Mesenchymal stem cell (in vitro differentiated cells and primary cell): Measurements from ENCODE around the gene CAPN15.
A peak's percentile ranks its signal among the peaks of the same experiment; 100 is the strongest.
"Not testable (repeated sequence)": the region's sequence is repeated elsewhere in the genome, so short reads cannot be mapped to it uniquely, and the experiment has no call there.

Experiments
- DNase-seq: peaks from one replicate; pipeline ENCODE4 v3.0.0-alpha.2; 2013
- H2AFZ ChIP-seq: one replicate; pipeline ENCODE4 v1.6.1; 2013; ENCODE audit warnings: low read depth, mild to moderate bottlenecking, control low read depth, inconsistent platforms, low read length, moderate library complexity
- H2AK5ac ChIP-seq: 2 replicates; pipeline ENCODE4 v1.6.1; 2013; ENCODE audit warnings: low read length, moderate library complexity, mild to moderate bottlenecking, inconsistent platforms; ENCODE audit not compliant: severe bottlenecking
- H2BK120ac ChIP-seq: one replicate; pipeline ENCODE4 v1.6.1; 2013; ENCODE audit warnings: low read depth, mild to moderate bottlenecking, inconsistent platforms, low read length, moderate library complexity
- H2BK12ac ChIP-seq, 2 experiments: one replicate each; pipeline ENCODE4 v1.6.1; 2013; ENCODE audit warnings: inconsistent platforms in 2 of 2, low read length in 2 of 2, mild to moderate bottlenecking in 2 of 2, moderate library complexity in 2 of 2, control low read depth in 1 of 2
- H2BK15ac ChIP-seq: one replicate; pipeline ENCODE4 v1.6.1; 2013; ENCODE audit warnings: mild to moderate bottlenecking, low read depth, inconsistent platforms; ENCODE audit not compliant: poor library complexity, severe bottlenecking
- H2BK5ac ChIP-seq: 2 replicates; pipeline ENCODE4 v1.6.1; 2013; ENCODE audit warnings: low read depth, mild to moderate bottlenecking, low read length, control low read depth, inconsistent platforms; ENCODE audit not compliant: poor library complexity, severe bottlenecking
- H3K14ac ChIP-seq, 2 experiments: one replicate each; pipeline ENCODE4 v1.6.1; 2013; ENCODE audit warnings: inconsistent platforms in 2 of 2, low read length in 2 of 2, control low read depth in 1 of 2, mild to moderate bottlenecking in 1 of 2, moderate library complexity in 1 of 2
- H3K18ac ChIP-seq, 2 experiments: one replicate each; pipeline ENCODE4 v1.6.1; 2013; ENCODE audit warnings: inconsistent platforms in 2 of 2, low read length in 2 of 2, control low read depth in 1 of 2, low read depth in 1 of 2, mild to moderate bottlenecking in 1 of 2
- H3K23ac ChIP-seq, 2 experiments: one replicate each; pipeline ENCODE4 v1.6.1; 2013; ENCODE audit warnings: inconsistent platforms in 2 of 2, low read length in 2 of 2, mild to moderate bottlenecking in 2 of 2, moderate library complexity in 2 of 2, control low read depth in 1 of 2
- H3K27ac ChIP-seq: 2 replicates; pipeline ENCODE4 v1.5.1; 2013; ENCODE audit warnings: mild to moderate bottlenecking, moderate library complexity, low read length, control low read depth, inconsistent platforms; ENCODE audit not compliant: poor library complexity, severe bottlenecking
- H3K27me3 ChIP-seq, 2 experiments: 2 replicates each; pipeline versions ENCODE4 v1.6.1 to v1.7.0; 2013; ENCODE audit warnings: low read length in 2 of 2, mild to moderate bottlenecking in 2 of 2, moderate library complexity in 2 of 2, control low read depth in 1 of 2, inconsistent platforms in 1 of 2; ENCODE audit not compliant: control insufficient read depth in 1 of 2, insufficient read depth in 1 of 2
- H3K36me3 ChIP-seq, 2 experiments: 2 replicates each; pipeline versions ENCODE4 v1.6.1 to v1.7.0; 2013; ENCODE audit warnings: low read length in 2 of 2, control low read depth in 1 of 2, inconsistent platforms in 1 of 2, low read depth in 1 of 2, mild to moderate bottlenecking in 1 of 2; ENCODE audit not compliant: insufficient read depth in 2 of 2, control insufficient read depth in 1 of 2
- H3K4ac ChIP-seq, 2 experiments: one replicate each; pipeline ENCODE4 v1.6.1; 2013; ENCODE audit warnings: inconsistent platforms in 2 of 2, low read length in 2 of 2, mild to moderate bottlenecking in 2 of 2, moderate library complexity in 2 of 2, control low read depth in 1 of 2, low read depth in 1 of 2
- H3K4me1 ChIP-seq: 2 replicates; pipeline ENCODE4 v1.6.1; 2013; ENCODE audit warnings: low read depth, low read length, control low read depth; ENCODE audit not compliant: control insufficient read depth, insufficient read depth
- H3K4me2 ChIP-seq: 2 replicates; pipeline ENCODE4 v1.6.1; 2013; ENCODE audit warnings: low read length, mild to moderate bottlenecking, inconsistent platforms; ENCODE audit not compliant: poor library complexity, severe bottlenecking
- H3K4me3 ChIP-seq, 2 experiments: 2 replicates each; pipeline versions ENCODE4 v1.5.1 to v1.7.0; 2013; ENCODE audit warnings: low read length in 2 of 2, mild to moderate bottlenecking in 2 of 2, control low read depth in 1 of 2, low read depth in 1 of 2; ENCODE audit not compliant: insufficient read depth in 1 of 2
- H3K79me1 ChIP-seq: replicated peaks from 2 replicates; pipeline ENCODE4 v1.6.1; 2013; ENCODE audit warnings: mild to moderate bottlenecking, control low read depth, low read length, inconsistent platforms; ENCODE audit not compliant: poor library complexity, severe bottlenecking
- H3K9ac ChIP-seq: 2 replicates; pipeline ENCODE4 v1.7.0; 2013; ENCODE audit warnings: mild to moderate bottlenecking, low read length, moderate library complexity
- H3K9me3 ChIP-seq: 2 replicates; pipeline ENCODE4 v1.7.0; 2013; ENCODE audit warnings: mild to moderate bottlenecking, low read length; ENCODE audit not compliant: control insufficient read depth
- H4K8ac ChIP-seq: one replicate; pipeline ENCODE4 v1.6.1; 2013; ENCODE audit warnings: inconsistent platforms, mild to moderate bottlenecking, low read length, moderate library complexity
- H4K91ac ChIP-seq: one replicate; pipeline ENCODE4 v1.6.1; 2013; ENCODE audit warnings: mild to moderate bottlenecking, low read length, inconsistent platforms
- WGBS: methylation state at CpG from one replicate; pipeline ENCODE4 v1.1.7; 2013; ENCODE audit warnings: mixed read lengths; 5-methylcytosine and 5-hydroxymethylcytosine counted together

CAPN15 gene

GRCh38 chr16:492211-492875 lies 35.2 kb upstream of the CAPN15 start:
- Histone ChIP-seq H3K27ac (peak overlapping the region; percentile 73), H3K36me3 (peaks cover 41 to 43% of the 10 kb centered on the region in 2 experiments), H3K9me3 (no peaks in the 10 kb centered on the region), H2BK120ac (no peak overlapping the region), H4K91ac (no peak overlapping the region), H2AFZ (no peak overlapping the region), H2BK15ac (no peak overlapping the region), H3K79me1 (peaks cover 11% of the 10 kb centered on the region), H3K9ac (no peak overlapping the region), H3K4me3 (no peak overlapping the region), H3K14ac (no peak overlapping the region), H3K4me2 (no peak overlapping the region), H2BK5ac (peak overlapping the region; percentile 71), H3K4ac (no peak overlapping the region), H4K8ac (no peak overlapping the region), H2AK5ac (peak overlapping the region; percentile 2), H2BK12ac (peak overlapping the region in 1 of 2 experiments; percentile 29), H3K27me3 (no peaks in the 10 kb centered on the region), H3K23ac (no peak overlapping the region), H3K4me1 (peaks cover 19% of the 10 kb centered on the region), H3K18ac (no peak overlapping the region)
- DNase-seq: no peak
- 95% methylated on average over 30 of the region's 30 CpGs for WGBS

GRCh38 chr16:494676-495075 lies 32.8 kb upstream of the CAPN15 start:
- not testable (repeated sequence) for H4K91ac ChIP-seq, H3K79me1 ChIP-seq, DNase-seq, H2AFZ ChIP-seq, H3K23ac ChIP-seq, H3K4me3 ChIP-seq, H3K9me3 ChIP-seq, H2BK15ac ChIP-seq, H4K8ac ChIP-seq, H2BK12ac ChIP-seq, H3K4me2 ChIP-seq, H2BK5ac ChIP-seq, H3K27me3 ChIP-seq, H3K18ac ChIP-seq, H3K9ac ChIP-seq, H2BK120ac ChIP-seq, H3K4ac ChIP-seq, H2AK5ac ChIP-seq, H3K27ac ChIP-seq, H3K14ac ChIP-seq
- 94% methylated on average over 11 of the region's 15 CpGs for WGBS
- H3K4me1 ChIP-seq: peaks cover 19% of the 10 kb centered on the region
- H3K36me3 ChIP-seq: peaks cover 34 to 44% of the 10 kb centered on the region in 2 experiments

- H3K18ac ChIP-seq: no peak overlapping the region
- H3K27ac ChIP-seq: no peak overlapping the region
- no peak overlapping the region for H2BK15ac ChIP-seq
- H3K36me3 ChIP-seq: peaks cover 29 to 42% of the 10 kb centered on the region in 2 experiments
- peaks cover 23% of the 10 kb centered on the region for H3K4me1 ChIP-seq
- H3K79me1 ChIP-seq: no peaks in the 10 kb centered on the region
- H2BK120ac ChIP-seq: no peak overlapping the region
- H3K4me3 ChIP-seq: no peak overlapping the region
- no peaks in the 10 kb centered on the region for H3K27me3 ChIP-seq
- DNase-seq: peak; percentile 60
- no peak overlapping the region for H3K4me2 ChIP-seq
- H3K23ac ChIP-seq: no peak overlapping the region
- H2BK12ac ChIP-seq: no peak overlapping the region
- no peak overlapping the region for H4K8ac ChIP-seq
- no peak overlapping the region for H3K9ac ChIP-seq
- WGBS: 82% methylated on average over 11 of the region's 11 CpGs
- no peak overlapping the region for H3K14ac ChIP-seq
- H2AFZ ChIP-seq: no peak overlapping the region
- H3K9me3 ChIP-seq: no peaks in the 10 kb centered on the region
- no peak overlapping the region for H3K4ac ChIP-seq
- H4K91ac ChIP-seq: no peak overlapping the region
- no peak overlapping the region for H2BK5ac ChIP-seq
- no peak overlapping the region for H2AK5ac ChIP-seq
Measured at GRCh38 chr16:495127-495748, 32.3 kb upstream of the CAPN15 start.

GRCh38 chr16:496097-496886 lies 31.2 kb upstream of the CAPN15 start:
- H3K27ac ChIP-seq: no peak overlapping the region
- H3K9me3 ChIP-seq: no peaks in the 10 kb centered on the region
- no peak overlapping the region for H2AFZ ChIP-seq
- H3K79me1 ChIP-seq: no peaks in the 10 kb centered on the region
- no peak overlapping the region for H2AK5ac ChIP-seq
- no peak overlapping the region for H3K23ac ChIP-seq
- H2BK12ac ChIP-seq: no peak overlapping the region
- no peak overlapping the region for H2BK15ac ChIP-seq
- H3K27me3 ChIP-seq: no peaks in the 10 kb centered on the region
- no peak overlapping the region for H3K14ac ChIP-seq
- DNase-seq: no peak
- no peak overlapping the region for H4K8ac ChIP-seq
- H3K18ac ChIP-seq: no peak overlapping the region
- no peak overlapping the region for H3K4me3 ChIP-seq
- no peak overlapping the region for H3K4me2 ChIP-seq
- 82% methylated on average over 17 of the region's 21 CpGs for WGBS
- H3K36me3 ChIP-seq: peaks cover 24 to 31% of the 10 kb centered on the region in 2 experiments
- no peak overlapping the region for H2BK120ac ChIP-seq
- H4K91ac ChIP-seq: no peak overlapping the region
- H2BK5ac ChIP-seq: no peak overlapping the region
- peaks cover 18% of the 10 kb centered on the region for H3K4me1 ChIP-seq
- H3K9ac ChIP-seq: no peak overlapping the region
- H3K4ac ChIP-seq: no peak overlapping the region
